Transverse colon (tissue), 4 donors: ENCODE results near the gene KCND1. TPM values are rescaled to one million over a fixed set of nuclear protein-coding genes. Genes with fewer than 3 reads are reported as not detected.
A peak's percentile ranks its signal among the peaks of the same experiment; 100 is the strongest.

ENCODE experiments used
- DNase-seq: peaks from one replicate; pipeline ENCODE4 v3.0.0-alpha.2; 2019
- H3K27ac ChIP-seq, 4 donors: fragments of 200-600 bp; sonication (generic); 2 replicates each; pipeline ENCODE4 v1.5.1; 2016 to 2018; ENCODE audit warnings: inconsistent platforms in 4 of 4
- H3K27me3 ChIP-seq: fragments of 200-600 bp; sonication (generic); 2 replicates; pipeline ENCODE4 v1.5.1; 2017; ENCODE audit warnings: inconsistent platforms
- H3K36me3 ChIP-seq, 4 donors: fragments of 200-600 bp; sonication (generic); 2 replicates each; pipeline ENCODE4 v1.5.1; 2017 to 2019; ENCODE audit warnings: inconsistent platforms in 4 of 4
- H3K4me1 ChIP-seq, 4 donors: fragments of 200-600 bp; sonication (generic); 2 replicates each; pipeline ENCODE4 v1.5.1; 2017 to 2020; ENCODE audit warnings: inconsistent platforms in 4 of 4
- H3K4me3 ChIP-seq, 4 donors: fragments of 200-600 bp; sonication (generic); 1 replicate in 1 of 4; 2 replicates in 3 of 4; pipeline versions ENCODE4 v1.5.1 to v1.6.1; 2017 to 2019; ENCODE audit warnings: inconsistent platforms in 4 of 4
- H3K9me3 ChIP-seq, 2 donors: fragments of 200-600 bp; sonication (generic); 2 replicates each; pipeline ENCODE4 v1.5.1; 2017 to 2019; ENCODE audit warnings: inconsistent platforms in 2 of 2
- CTCF ChIP-seq, 5 experiments: fragments of 200-600 bp in 3 of 5; fragments of 450-650 bp in 2 of 5; sonication (generic) in 3 of 5; IDR thresholded peaks; 1 replicate in 2 of 5; 2 replicates in 3 of 5; pipeline ENCODE4 v1.5.1; 2016 to 2017; ENCODE audit warnings: antibody characterized with exemption in 5 of 5, inconsistent platforms in 3 of 5, mild to moderate bottlenecking in 2 of 5, moderate library complexity in 1 of 5
- EP300 ChIP-seq: sonication (generic); formaldehyde crosslinking; IDR thresholded peaks from one replicate; pipeline ENCODE4 v1.6.1; 2017; ENCODE audit warnings: antibody characterized with exemption, low read depth
- POLR2A ChIP-seq: fragments of 450-650 bp; IDR thresholded peaks from one replicate; pipeline ENCODE4 v1.6.1; 2016; ENCODE audit warnings: antibody characterized with exemption, mild to moderate bottlenecking, moderate library complexity
- POLR2AphosphoS5 ChIP-seq, 3 donors: sonication (generic); formaldehyde crosslinking; IDR thresholded peaks; one replicate each; pipeline ENCODE4 v1.6.1; 2016; ENCODE audit warnings: antibody characterized with exemption in 3 of 3
- WGBS, 2 donors: methylation state at CpG; one replicate each; pipeline ENCODE4 v1.1.5; 2018; ENCODE audit warnings: low coverage in 1 of 2; 5-methylcytosine and 5-hydroxymethylcytosine counted together
- in situ Hi-C, 4 donors: fragments of 200-750 bp; cut with MboI; loops; one replicate each; pipeline versions ENCODE4 v1.15.0 to v1.15.1; 2017; ENCODE audit warnings: low sequenced_read_pairs in 3 of 4, low pct_ligation_motif_present in 1 of 4, low pct_unique_long_range_greater_than_20kb in 1 of 4
- intact Hi-C: fragments of 100-400 bp; cut with DNase I; formaldehyde crosslinking; loops from one replicate; pipeline ENCODE4 v1.15.1; 2023; ENCODE audit warnings: low total_unique reads
- total RNA-seq, 4 donors: library from RNA; depleted of rRNA; stranded (reverse); fragments of >200 nt; gene quantifications; one replicate each; pipeline ENCODE4 v1.1.0, GENCODE V29; 2016

Gene KCND1
- total RNA-seq, 4 donors from 2014 or later, result 0.95 to 0.96 TPM; not detected in 2

GRCh38 chrX:48927123-48927522 is 44.5 kb downstream of the KCND1 start:
- TF ChIP-seq POLR2A (no peak), POLR2AphosphoS5 (IDR thresholded peaks at IDR 0.05) (no peak), EP300 (no peak), CTCF (IDR thresholded peaks at IDR 0.05) (no peak)
- no peak overlapping the region for H3K27ac ChIP-seq
- no peak for DNase-seq
- intact Hi-C loops, result no loop called here
- in situ Hi-C loops, result no loop called here
- H3K27me3 ChIP-seq, result no peaks in the 10 kb centered on the region
- no peak overlapping the region for H3K4me3 ChIP-seq
- H3K36me3 ChIP-seq, result peaks cover 0 to 8% (median 0%) of the 10 kb centered on the region in 4 donors
- WGBS, 2 donors, result 71 to 74% methylated on average over 2 to 5 of the region's 5 CpGs
- H3K4me1 ChIP-seq, result no peaks in the 10 kb centered on the region
- H3K9me3 ChIP-seq, result no peaks in the 10 kb centered on the region

- H3K27me3 ChIP-seq, result no peaks in the 10 kb centered on the region
- WGBS, 2 donors, result 84% methylated on average over 5 of the region's 5 CpGs; no CpG with 5 or more reads in 1 of the 2 donors
- H3K27ac ChIP-seq, result no peak overlapping the region
- intact Hi-C loops (loop anchor here (5.0 kb wide), 1 partner anchor 1522 kb away; no protein-coding TSS in a partner anchor), in situ Hi-C loops (loop anchor here in 1 of 4 donors (25.0 kb wide), 1 partner anchor 287 kb away; no protein-coding TSS in a partner anchor)
- H3K4me1 ChIP-seq, result peaks cover 0 to 4% (median 0%) of the 10 kb centered on the region in 4 donors
- no peak for DNase-seq
- H3K36me3 ChIP-seq, result peaks cover 0 to 4% (median 0%) of the 10 kb centered on the region in 4 donors
- no peak overlapping the region for H3K4me3 ChIP-seq
- no peak for TF ChIP-seq POLR2A
- no peak for TF ChIP-seq CTCF (IDR thresholded peaks at IDR 0.05)
- no peak for TF ChIP-seq POLR2AphosphoS5 (IDR thresholded peaks at IDR 0.05)
- TF ChIP-seq EP300, result no peak
- no peaks in the 10 kb centered on the region for H3K9me3 ChIP-seq
These were observed 47.4 kb downstream of the KCND1 start for GRCh38 chrX:48924270-48924669.

GRCh38 chrX:48923771-48924170 is 47.9 kb downstream of the KCND1 start:
- intact Hi-C loops, result loop anchor here (5.0 kb wide), 1 partner anchor 1521 kb away; no protein-coding TSS in a partner anchor
- no peak overlapping the region for H3K4me3 ChIP-seq
- H3K9me3 ChIP-seq, result no peaks in the 10 kb centered on the region
- peaks cover 0 to 4% (median 0%) of the 10 kb centered on the region in 4 donors for H3K36me3 ChIP-seq
- peaks cover 0 to 5% (median 0%) of the 10 kb centered on the region in 4 donors for H3K4me1 ChIP-seq
- 98% methylated on average over 13 of the region's 13 CpGs; no CpG with 5 or more reads in 1 of the 2 donors for WGBS, 2 donors
- in situ Hi-C loops, result loop anchor here in 1 of 4 donors (25.0 kb wide), 1 partner anchor 286 kb away; no protein-coding TSS in a partner anchor
- TF ChIP-seq CTCF (IDR thresholded peaks at IDR 0.05) (no peak), EP300 (no peak), POLR2A (no peak), POLR2AphosphoS5 (IDR thresholded peaks at IDR 0.05) (no peak)
- no peak for DNase-seq
- no peaks in the 10 kb centered on the region for H3K27me3 ChIP-seq
- no peak overlapping the region for H3K27ac ChIP-seq

GRCh38 chrX:48920718-48921104 is 50.9 kb downstream of the KCND1 start:
- intact Hi-C loops, result loop anchor here (5.0 kb wide), 1 partner anchor 1518 kb away; no protein-coding TSS in a partner anchor
- no peaks in the 10 kb centered on the region for H3K27me3 ChIP-seq
- H3K27ac ChIP-seq, result peak overlapping the region in 3 of 4 donors; percentile 31 to 94 (median 43)
- 79 to 100% methylated on average over 1 to 4 of the region's 4 CpGs for WGBS, 2 donors
- in situ Hi-C loops, result loop anchor here in 1 of 4 donors (25.0 kb wide), 1 partner anchor 283 kb away; no protein-coding TSS in a partner anchor
- DNase-seq, result no peak
- peaks cover 0 to 13% (median 8%) of the 10 kb centered on the region in 4 donors for H3K4me1 ChIP-seq
- TF ChIP-seq POLR2AphosphoS5 (IDR thresholded peaks at IDR 0.05) (no peak), CTCF (IDR thresholded peaks at IDR 0.05) (no peak), EP300 (no peak), POLR2A (no peak)
- H3K4me3 ChIP-seq, result no peak overlapping the region
- H3K36me3 ChIP-seq, result peaks cover 0 to 4% (median 0%) of the 10 kb centered on the region in 4 donors
- no peaks in the 10 kb centered on the region for H3K9me3 ChIP-seq
